Measurements from ENCODE around the gene DMWD.

Gene DMWD

GRCh38 chr19:45785781-45786532, 6.7 kb downstream of the DMWD start:
- DNase-seq, result no peak

GRCh38 chr19:45785097-45785496, 7.5 kb downstream of the DMWD start:
- DNase-seq, result no peak

- no peak for DNase-seq
Observed at GRCh38 chr19:45784096-45784495, 8.5 kb downstream of the DMWD start.

GRCh38 chr19:45782820-45783785, 9.5 kb downstream of the DMWD start:
- DNase-seq, result peak; percentile 89

GRCh38 chr19:45782162-45782691, 10.4 kb downstream of the DMWD start, which contains the start of gene DMPK:
Gene DMPK, minus strand, starts transcription at chr19:45782490. Its CDS starts 138 bp downstream, at chr19:45782352.
- DNase-seq, result peak; percentile 48

GRCh38 chr19:45781214-45782161, 11.2 kb downstream of the DMWD start:
- peak; percentile 49 for DNase-seq

- DNase-seq, result no peak
Observed at GRCh38 chr19:45780448-45781213, 12.0 kb downstream of the DMWD start.

- no peak for DNase-seq
Observed at GRCh38 chr19:45780146-45780447, 12.5 kb downstream of the DMWD start.

GRCh38 chr19:45779231-45780145, 13.2 kb downstream of the DMWD start:
- peak; percentile 33 for DNase-seq

- no peak for DNase-seq
Observed at GRCh38 chr19:45778010-45778661, 14.5 kb downstream of the DMWD start.

GRCh38 chr19:45777395-45777961, 15.2 kb downstream of the DMWD start:
- no peak for DNase-seq

- no peak for DNase-seq
Observed at GRCh38 chr19:45774765-45775164, 17.9 kb downstream of the DMWD start.

- no peak for DNase-seq
Observed at GRCh38 chr19:45773384-45773783, 19.3 kb downstream of the DMWD start.

GRCh38 chr19:45772912-45773311, 19.7 kb downstream of the DMWD start:
- no peak for DNase-seq

GRCh38 chr19:45772130-45772840, 20.4 kb downstream of the DMWD start:
- no peak for DNase-seq

- no peak for DNase-seq
Observed at GRCh38 chr19:45771311-45771933, 21.2 kb downstream of the DMWD start.

GRCh38 chr19:45770192-45771101, 22.2 kb downstream of the DMWD start:
- peak; percentile 98 for DNase-seq

Data from EL (cell line).